ENCODE measurements around the gene RILPL1.

Gene RILPL1

DNA sequence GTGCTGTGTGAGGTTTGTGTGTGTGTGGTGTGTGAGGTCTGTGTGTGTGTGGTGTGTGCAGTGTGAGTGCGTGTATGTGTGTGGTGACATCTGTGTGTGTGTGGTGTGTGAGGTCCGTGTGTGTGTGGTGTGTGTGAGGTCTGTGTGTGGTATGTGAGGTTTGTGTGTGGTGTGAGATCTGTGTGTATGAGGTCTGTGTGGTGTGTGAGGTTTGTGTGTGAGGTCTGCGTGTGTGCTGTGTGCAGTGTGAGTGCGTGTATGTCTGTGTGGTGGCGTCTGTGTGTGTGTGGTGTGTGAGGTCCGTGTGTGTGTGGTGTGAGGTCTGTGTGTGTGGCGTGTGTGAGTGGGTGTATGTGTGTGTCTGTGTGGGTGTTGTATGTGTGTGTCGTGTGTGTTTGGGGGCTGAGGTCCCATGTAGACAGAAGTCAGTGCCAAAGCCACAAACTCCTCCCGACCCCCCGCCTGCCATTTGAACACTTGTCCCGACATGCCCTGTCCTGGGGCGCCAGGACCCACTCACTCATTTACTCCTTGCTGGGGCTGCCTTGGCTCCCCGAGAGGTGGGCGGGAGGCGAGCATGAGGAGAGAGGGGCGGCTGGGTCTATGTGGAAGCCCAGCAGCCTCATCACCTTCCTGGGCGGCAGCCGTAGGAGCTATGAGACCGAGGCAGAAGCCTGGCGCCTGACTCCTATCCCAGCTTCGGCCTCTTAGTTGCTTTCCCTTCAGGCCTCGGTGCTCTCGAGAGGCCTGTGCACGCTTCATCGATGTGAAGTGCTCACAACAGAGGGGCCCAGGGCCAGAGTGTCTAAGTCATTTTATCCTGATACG lies 20.5 kb downstream of the RILPL1 start:
- no peak for DNase-seq (ENCODE audit: extremely low spot score)
- CTCF ChIA-PET: no interaction called here

DNA sequence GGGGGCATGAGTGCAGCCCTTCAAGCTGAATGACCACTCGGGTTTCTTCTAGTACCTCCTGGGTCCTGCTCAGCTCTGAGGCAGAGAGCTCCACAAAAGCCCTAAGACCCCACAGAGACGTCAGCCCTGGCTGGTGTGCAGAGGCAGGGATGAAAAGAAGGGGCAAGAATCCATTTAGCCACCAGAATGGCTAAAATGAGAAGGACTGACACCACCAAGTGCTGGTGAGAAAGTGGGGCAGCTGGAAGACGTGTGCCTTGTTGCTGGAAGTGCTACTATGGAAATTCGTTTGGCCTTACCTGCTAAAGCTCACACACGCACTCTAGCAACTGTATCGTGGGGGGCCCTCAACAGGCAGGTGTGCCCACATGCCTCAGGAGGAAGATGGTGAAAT lies 26.7 kb downstream of the RILPL1 start:
- no peak for DNase-seq (ENCODE audit: extremely low spot score)
- POLR2A ChIA-PET: no interaction called here
- no peak for TF ChIP-seq SP1 (IDR thresholded peaks at IDR 0.05)
- TF ChIP-seq CTBP1 (IDR thresholded peaks at IDR 0.05; ENCODE audit: borderline replicate concordance): no peak
- no peak for TF ChIP-seq L3MBTL2 (conservative IDR thresholded peaks at IDR 0.05)
- TF ChIP-seq TARDBP (IDR thresholded peaks at IDR 0.05): no peak
- CTCF ChIA-PET: no interaction called here

More for the DNA sequence above, 20.5 kb downstream of the RILPL1 start:
- TF ChIP-seq NFRKB (IDR thresholded peaks at IDR 0.05) (no peak), SUZ12 (IDR thresholded peaks at IDR 0.05) (no peak), TARDBP (IDR thresholded peaks at IDR 0.05) (no peak), FOXM1 (IDR thresholded peaks at IDR 0.05; ENCODE audit: borderline replicate concordance) (no peak), HDGF (IDR thresholded peaks at IDR 0.05; ENCODE audit: borderline replicate concordance) (no peak), FOXA1 (IDR thresholded peaks at IDR 0.05) (no peak), SP1 (IDR thresholded peaks at IDR 0.05) (no peak), ARNT (IDR thresholded peaks at IDR 0.05) (no peak), ELF4 (IDR thresholded peaks at IDR 0.05) (no peak), BHLHE40 (IDR thresholded peaks at IDR 0.05; ENCODE audit: borderline replicate concordance) (no peak), L3MBTL2 (conservative IDR thresholded peaks at IDR 0.05) (no peak), FOXK2 (IDR thresholded peaks at IDR 0.05) (no peak), ZNF384 (IDR thresholded peaks at IDR 0.05) (no peak), CTBP1 (IDR thresholded peaks at IDR 0.05; ENCODE audit: borderline replicate concordance) (no peak), LEF1 (IDR thresholded peaks at IDR 0.05; ENCODE audit: borderline replicate concordance) (no peak)
- TF ChIP-seq, protein P1, sequence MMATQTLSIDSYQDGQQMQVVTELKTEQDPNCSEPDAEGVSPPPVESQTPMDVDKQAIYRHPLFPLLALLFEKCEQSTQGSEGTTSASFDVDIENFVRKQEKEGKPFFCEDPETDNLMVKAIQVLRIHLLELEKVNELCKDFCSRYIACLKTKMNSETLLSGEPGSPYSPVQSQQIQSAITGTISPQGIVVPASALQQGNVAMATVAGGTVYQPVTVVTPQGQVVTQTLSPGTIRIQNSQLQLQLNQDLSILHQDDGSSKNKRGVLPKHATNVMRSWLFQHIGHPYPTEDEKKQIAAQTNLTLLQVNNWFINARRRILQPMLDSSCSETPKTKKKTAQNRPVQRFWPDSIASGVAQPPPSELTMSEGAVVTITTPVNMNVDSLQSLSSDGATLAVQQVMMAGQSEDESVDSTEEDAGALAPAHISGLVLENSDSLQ (IDR thresholded peaks at IDR 0.05): no peak
- POLR2A ChIA-PET: interaction anchor here (1.2 kb wide), 1 partner anchor 9 kb away, joined by 3 read pairs; no protein-coding TSS in a partner anchor

DNA sequence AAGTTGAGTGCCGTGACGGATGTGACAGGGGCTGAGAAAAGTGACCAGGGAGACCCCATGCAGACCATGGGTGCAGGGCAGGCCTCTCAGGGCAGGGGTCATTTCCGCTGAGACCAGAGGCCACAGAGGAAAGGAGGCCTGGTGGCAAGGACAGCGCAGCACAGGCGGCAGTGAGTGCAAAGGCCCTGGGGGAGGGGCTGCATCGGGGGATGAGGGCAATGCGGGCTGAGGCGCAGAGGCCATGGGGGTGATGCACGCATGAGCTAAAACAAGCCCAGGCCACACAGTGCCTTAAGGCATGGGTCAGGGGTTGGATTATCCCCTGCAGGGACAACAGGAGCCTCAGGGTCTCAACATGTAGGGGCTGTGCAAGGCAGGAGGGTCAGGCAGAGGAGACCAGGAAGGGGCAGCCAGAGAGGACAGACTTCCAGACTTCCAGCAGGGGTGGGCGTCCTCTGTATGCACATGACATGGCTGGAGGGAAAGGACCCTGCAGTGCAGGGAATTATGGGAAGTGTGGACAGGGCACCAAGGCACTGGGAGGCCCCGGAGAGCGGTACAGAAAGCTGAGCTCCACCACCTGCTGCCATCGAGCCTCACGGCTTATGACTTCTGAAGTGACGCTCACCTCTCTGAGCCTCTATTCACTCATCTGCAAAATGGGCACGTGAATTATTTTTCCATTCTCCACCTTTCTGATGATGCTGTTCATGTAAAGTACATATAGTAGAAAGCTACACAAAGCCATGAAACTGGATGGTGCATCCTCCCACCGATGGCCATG lies 27.3 kb downstream of the RILPL1 start:
- TF ChIP-seq LEF1 (IDR thresholded peaks at IDR 0.05; ENCODE audit: borderline replicate concordance) (no peak), ARNT (IDR thresholded peaks at IDR 0.05) (no peak), SUZ12 (IDR thresholded peaks at IDR 0.05) (no peak), FOXK2 (IDR thresholded peaks at IDR 0.05) (no peak), FOXA1 (IDR thresholded peaks at IDR 0.05) (no peak), ZNF384 (IDR thresholded peaks at IDR 0.05) (no peak), TARDBP (IDR thresholded peaks at IDR 0.05) (no peak), L3MBTL2 (conservative IDR thresholded peaks at IDR 0.05) (no peak), ELF4 (IDR thresholded peaks at IDR 0.05) (no peak), SP1 (IDR thresholded peaks at IDR 0.05) (no peak)
- TF ChIP-seq, protein P1 (IDR thresholded peaks at IDR 0.05): no peak
- no peak for DNase-seq (ENCODE audit: extremely low spot score)
- CTCF ChIA-PET: no interaction called here
- POLR2A ChIA-PET: no interaction called here

DNA sequence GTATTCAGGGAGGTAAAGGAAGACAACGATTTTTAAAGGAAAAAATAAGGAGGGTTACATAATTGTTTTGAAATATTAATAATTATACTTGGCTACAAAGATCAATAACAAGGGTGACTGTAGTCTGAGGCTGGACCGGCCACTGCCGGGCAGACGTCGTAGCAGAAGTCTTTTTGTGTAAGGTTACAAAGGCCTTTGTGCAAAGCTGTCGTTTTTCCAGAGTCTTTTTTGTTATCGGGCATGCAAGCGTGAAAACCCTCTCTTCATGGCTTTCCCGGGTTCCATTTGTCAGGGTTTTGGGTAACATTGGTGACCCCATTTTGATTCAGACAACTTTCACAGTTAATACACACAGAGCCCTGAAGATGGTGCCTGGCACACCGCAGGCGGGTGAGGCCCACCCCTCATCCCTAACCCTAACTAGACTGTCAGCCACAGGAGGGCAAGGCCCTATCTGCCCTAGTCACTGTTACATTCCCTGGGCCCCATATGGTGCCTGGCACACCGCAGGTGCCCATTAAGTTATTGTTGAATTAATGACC lies 31.3 kb downstream of the RILPL1 start:
- ChIA-PET CTCF (no interaction called here), POLR2A (no interaction called here)
- DNase-seq (ENCODE audit: extremely low spot score): no peak
- no peak for TF ChIP-seq CTBP1 (IDR thresholded peaks at IDR 0.05; ENCODE audit: borderline replicate concordance)
- TF ChIP-seq SP1 (IDR thresholded peaks at IDR 0.05): no peak
- TF ChIP-seq ARNT (IDR thresholded peaks at IDR 0.05): no peak
- no peak for TF ChIP-seq ELF4 (IDR thresholded peaks at IDR 0.05)
- no peak for TF ChIP-seq TARDBP (IDR thresholded peaks at IDR 0.05)
- TF ChIP-seq, protein P1 (IDR thresholded peaks at IDR 0.05): no peak
- no peak for TF ChIP-seq FOXM1 (IDR thresholded peaks at IDR 0.05; ENCODE audit: borderline replicate concordance)
- TF ChIP-seq BHLHE40 (IDR thresholded peaks at IDR 0.05; ENCODE audit: borderline replicate concordance): no peak
- TF ChIP-seq L3MBTL2 (conservative IDR thresholded peaks at IDR 0.05): no peak
- no peak for TF ChIP-seq HDGF (IDR thresholded peaks at IDR 0.05; ENCODE audit: borderline replicate concordance)
- no peak for TF ChIP-seq FOXK2 (IDR thresholded peaks at IDR 0.05)
- no peak for TF ChIP-seq SUZ12 (IDR thresholded peaks at IDR 0.05)
- TF ChIP-seq ZNF384 (IDR thresholded peaks at IDR 0.05): no peak
- no peak for TF ChIP-seq NFRKB (IDR thresholded peaks at IDR 0.05)
- no peak for TF ChIP-seq FOXA1 (IDR thresholded peaks at IDR 0.05)
- TF ChIP-seq LEF1 (IDR thresholded peaks at IDR 0.05; ENCODE audit: borderline replicate concordance): no peak

DNA sequence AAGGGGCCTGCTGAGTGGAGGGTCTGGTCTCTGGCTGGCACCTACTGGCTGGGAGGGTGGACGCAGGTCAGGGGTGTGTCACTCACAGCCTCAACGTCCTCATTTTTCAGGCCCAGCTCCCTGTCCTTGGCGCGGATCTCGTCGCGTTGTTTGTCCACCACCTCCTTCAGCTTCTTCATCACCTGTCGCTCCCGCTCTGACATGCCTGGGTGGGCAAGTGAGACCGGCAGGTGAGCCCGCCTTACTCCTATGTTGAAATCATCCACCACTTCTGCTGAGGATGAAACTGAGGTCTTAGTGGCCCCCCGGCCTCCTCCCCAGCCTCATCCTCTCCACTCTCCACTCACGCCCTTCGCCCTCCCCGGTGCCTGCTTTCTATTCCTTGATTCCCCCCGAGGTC lies 34.2 kb downstream of the RILPL1 start:
- ChIA-PET CTCF (no interaction called here), POLR2A (no interaction called here)
- TF ChIP-seq LEF1 (IDR thresholded peaks at IDR 0.05; ENCODE audit: borderline replicate concordance): no peak
- TF ChIP-seq L3MBTL2 (conservative IDR thresholded peaks at IDR 0.05): no peak
- no peak for TF ChIP-seq ELF4 (IDR thresholded peaks at IDR 0.05)
- no peak for TF ChIP-seq CTBP1 (IDR thresholded peaks at IDR 0.05; ENCODE audit: borderline replicate concordance)
- no peak for TF ChIP-seq FOXK2 (IDR thresholded peaks at IDR 0.05)
- no peak for TF ChIP-seq FOXA1 (IDR thresholded peaks at IDR 0.05)
- TF ChIP-seq FOXM1 (IDR thresholded peaks at IDR 0.05; ENCODE audit: borderline replicate concordance): no peak
- no peak for TF ChIP-seq BHLHE40 (IDR thresholded peaks at IDR 0.05; ENCODE audit: borderline replicate concordance)
- no peak for TF ChIP-seq SP1 (IDR thresholded peaks at IDR 0.05)
- no peak for TF ChIP-seq NFRKB (IDR thresholded peaks at IDR 0.05)
- TF ChIP-seq TARDBP (IDR thresholded peaks at IDR 0.05): no peak
- TF ChIP-seq ARNT (IDR thresholded peaks at IDR 0.05): no peak
- no peak for TF ChIP-seq ZNF384 (IDR thresholded peaks at IDR 0.05)
- no peak for TF ChIP-seq SUZ12 (IDR thresholded peaks at IDR 0.05)
- TF ChIP-seq, protein P1 (IDR thresholded peaks at IDR 0.05): no peak
- TF ChIP-seq HDGF (IDR thresholded peaks at IDR 0.05; ENCODE audit: borderline replicate concordance): no peak
- no peak for DNase-seq (ENCODE audit: extremely low spot score)

Data from HEK293T (cell line).